ENCODE results near the gene GNB1.

Gene GNB1

DNA sequence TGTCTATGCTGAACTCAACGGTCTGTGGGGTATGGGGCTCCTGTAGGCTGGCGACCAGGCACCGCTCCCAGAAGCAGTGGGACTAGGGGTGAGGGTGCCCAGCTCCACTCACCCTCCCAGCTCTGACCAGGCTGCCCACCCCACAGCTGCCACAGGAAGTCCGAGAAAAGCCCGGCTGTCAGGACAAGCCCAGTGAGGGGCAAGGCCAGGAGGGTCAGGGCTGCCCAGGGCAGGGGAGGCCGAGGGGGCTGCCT lies 31.7 kb upstream of the GNB1 start:
- no peak for DNase-seq

DNA sequence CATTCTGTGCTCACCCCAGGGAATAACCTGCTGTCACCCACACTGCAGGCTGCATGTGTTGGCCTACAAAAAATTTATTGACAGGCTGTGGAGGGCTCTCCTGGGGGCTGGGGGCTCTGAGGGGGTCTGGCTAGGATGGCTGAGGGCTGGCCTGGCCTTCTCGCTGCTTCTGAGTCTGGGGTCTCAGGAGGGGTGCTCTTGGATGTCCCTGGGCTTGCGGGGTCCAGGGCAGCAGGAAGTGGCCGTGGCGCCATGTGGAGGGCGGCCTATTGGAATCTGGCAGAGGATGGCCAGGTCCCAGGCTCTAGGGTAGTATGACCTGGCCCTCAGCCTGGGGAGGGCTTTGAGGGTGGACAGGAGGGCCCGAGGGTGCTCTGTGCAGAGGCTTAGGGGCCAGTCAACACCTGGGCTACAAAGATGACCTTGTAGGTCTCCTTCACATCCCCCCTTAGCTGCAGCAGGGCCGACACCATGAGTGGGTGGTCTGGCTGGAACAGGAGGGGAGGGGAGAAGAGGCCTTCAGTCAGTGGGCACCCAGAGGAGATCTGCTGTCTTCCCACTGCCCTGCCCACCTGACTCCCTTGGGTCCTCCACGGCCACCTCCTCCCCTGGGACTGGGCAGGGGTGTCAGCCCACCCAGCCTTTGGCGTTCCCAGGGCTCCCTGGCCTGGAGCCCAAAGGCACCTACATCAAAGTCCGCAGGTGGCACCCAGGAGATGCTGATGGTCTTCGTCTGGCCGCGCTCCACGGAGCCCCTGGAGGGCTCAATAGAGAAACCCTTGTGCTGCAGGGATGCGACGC lies 31.2 kb upstream of the GNB1 start:
- DNase-seq: no peak

DNA sequence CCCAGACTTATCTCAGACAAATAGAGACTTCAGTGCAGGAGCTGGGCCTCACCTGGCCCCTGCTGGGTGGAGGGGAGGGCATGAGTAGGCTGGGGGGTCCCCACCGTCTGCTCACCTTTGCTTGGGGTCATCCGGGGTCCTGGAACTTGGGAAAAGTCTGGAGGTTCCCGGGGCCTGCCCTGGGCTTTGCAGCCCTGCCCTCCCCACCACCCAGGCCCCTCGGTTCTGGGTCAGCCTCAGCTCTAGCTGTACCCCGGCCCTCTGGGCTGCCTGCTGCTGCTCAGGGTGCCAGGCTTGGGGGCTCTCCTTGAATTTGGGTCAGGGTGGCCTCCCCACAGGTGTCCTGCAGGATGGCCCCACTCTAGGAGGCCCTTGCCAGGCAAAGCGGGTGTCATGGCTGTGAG lies 30.6 kb upstream of the GNB1 start:
- DNase-seq: no peak

DNA sequence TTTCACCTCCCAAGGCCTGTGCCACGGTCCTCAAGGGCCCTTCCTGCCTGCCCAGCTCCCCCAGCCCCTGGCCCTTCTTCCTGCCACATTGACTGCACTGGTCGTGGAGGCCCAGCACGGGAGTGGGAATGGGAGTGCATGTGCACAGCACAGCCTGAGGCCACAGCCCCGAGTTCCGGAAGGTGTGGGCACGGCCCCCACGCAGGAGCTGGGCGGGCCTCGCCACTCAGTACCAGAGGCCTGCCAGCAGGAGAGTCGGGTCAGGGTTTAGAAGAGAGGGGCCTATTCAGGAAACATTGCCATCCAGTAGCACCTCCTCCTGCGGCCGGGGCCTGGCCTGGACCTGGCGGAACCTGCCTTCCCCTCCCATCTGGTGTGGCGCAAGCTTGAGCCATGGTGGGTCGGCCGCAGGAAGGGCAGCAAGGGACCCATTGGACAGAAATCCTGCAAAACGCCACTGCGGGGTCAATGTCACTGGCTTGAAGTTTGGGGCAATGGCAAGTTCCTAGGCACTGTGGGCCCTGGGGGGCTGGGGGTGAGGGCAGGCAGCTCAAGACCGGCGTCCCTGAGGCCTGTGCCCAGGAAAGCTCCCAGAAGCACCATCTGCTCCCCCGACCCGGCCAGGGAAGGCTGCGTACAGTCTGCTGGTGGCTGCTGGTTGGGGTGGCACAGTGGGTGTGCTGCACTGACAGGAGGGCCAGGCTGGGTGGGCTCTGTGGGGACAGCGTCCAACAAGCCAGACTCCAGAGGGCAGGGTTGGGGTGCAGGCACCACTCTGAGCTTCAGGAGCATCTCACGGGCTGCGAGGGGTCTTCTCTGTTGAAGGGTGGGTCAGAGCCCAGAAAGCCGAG lies 29.9 kb upstream of the GNB1 start:
- DNase-seq: no peak

DNA sequence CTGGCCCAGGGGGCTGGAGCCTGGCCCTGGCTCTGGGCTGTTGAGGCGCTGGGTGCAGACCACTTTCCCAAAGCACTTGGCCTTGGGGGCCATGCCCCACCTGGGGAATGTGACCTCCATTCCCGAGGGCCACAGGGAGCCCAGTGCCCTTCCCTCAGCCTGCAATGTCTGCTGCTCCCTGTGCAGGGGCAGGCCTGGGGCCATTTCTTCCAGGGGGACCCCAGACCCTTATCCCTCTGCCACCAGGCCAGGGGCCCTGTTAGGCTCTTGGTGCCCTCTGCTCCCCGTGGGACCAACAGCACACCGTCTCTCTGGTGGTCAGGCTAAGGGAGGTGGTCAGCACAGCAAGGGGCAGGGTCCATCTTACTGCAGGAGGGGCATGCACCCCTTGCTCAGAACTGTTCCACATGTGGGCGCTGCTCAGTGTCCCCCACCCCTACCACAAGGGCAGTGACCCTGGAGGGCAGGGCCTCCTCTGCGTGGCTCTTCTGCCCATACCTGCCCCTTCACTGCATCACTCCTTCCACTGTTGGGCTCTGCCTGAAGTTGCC lies 29.2 kb upstream of the GNB1 start:
- no peak for DNase-seq

DNA sequence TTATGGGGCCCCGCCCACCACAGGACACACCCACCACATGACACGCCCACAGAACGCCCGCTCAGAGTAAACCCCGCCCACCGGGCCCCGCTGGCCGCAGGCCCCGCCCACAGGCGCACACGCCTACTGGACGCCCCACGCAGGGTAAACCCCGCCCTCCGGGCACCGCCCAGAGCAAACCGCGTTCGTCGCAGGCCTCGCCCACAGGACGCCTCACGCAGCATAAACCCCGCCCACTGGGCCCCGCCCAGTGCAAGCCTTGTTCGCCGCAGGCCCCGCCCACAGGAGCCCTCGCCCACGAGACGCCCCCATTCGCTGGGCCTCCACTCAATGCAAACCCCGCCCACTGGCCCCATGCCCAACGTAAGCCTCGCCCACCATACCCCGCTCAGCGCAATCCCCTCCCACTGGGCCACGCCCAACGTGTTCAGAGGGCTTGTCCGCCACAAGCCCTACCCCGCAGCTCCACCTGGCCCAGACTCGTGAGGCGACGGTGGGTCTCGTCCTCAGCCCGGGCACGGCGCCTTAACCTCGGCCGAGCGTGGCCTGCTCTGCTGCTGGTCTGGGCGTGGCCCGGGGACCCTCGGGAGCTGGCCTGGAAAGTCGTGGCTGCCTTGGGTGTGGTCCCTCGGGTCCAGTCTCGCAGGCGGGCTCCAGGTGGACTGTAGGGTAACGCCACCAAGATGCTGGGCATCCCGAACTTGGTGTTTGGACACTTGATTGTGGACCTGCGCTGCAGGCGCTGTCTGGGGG lies 28.6 kb upstream of the GNB1 start:
- DNase-seq: peak; percentile 98 to 99

DNA sequence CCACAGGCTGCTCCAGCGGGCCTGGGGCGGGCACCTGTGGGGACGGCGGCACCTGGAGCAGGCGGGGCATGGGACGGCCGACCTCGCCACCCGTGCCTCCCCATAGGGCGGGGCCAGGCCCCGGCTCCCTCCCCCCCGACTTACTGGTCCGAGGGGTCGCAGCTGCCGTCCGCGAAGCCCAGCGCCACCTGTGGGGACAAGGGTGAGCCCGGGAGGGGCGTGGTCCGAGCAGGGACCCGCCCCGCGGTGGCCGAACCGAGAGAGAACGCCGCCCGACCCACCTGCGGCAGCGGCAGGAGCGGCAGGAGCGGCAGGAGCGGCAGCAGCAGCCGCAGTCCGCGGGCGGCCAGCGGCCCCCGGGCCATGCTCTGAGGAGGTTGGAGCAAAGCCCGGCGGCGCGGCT lies 28.0 kb upstream of the GNB1 start, which contains the start of gene TMEM52:
TMEM52 (minus strand) TSS at position 379 of the 403 bp plus-strand sequence; CDS start at position 365, 14 bp downstream.
- DNase-seq: no peak

DNA sequence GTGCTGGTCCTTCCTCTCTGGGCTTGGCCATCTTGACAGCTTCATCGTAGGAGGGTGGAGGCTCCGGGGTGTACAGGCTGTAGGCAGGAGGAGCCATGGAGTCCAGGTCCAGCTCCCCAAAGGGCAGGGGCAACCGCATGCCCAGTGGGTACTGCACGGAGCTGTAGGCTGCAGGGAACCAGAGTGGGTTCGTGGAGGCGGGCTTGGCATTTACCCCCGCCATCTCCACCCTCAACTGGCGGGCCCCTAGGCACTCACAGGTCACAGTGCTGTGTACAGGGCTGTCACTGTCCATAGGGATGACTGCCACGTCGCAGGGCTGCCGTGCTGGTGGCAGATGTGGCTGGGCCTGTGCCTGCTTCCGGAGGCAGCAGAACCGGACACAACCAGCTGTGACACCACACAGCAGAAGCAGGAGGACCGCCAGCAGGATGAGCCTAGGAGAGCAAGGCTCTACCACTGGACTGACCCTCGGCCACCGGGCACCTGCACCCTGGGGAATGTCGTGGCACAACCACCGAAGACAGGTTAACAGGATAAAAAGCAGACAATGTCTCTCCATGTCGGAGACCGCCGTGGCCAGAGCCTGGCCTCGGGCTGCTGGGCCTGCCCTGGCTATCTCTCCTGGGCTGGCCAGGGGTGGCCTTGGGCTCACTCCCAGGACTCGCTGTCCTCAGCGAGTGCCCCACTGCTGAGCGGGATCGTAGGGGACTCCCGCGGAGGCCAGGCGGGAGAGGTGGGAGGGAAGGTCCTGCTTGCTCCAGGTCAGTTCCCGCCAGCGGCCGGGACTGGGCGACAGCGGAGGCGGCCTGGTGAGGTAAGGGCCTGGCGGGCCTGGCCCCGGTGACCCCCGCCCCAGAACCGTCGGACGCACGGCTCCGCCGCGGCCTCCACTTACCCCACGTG lies 27.4 kb upstream of the GNB1 start:
- no peak for DNase-seq

DNA sequence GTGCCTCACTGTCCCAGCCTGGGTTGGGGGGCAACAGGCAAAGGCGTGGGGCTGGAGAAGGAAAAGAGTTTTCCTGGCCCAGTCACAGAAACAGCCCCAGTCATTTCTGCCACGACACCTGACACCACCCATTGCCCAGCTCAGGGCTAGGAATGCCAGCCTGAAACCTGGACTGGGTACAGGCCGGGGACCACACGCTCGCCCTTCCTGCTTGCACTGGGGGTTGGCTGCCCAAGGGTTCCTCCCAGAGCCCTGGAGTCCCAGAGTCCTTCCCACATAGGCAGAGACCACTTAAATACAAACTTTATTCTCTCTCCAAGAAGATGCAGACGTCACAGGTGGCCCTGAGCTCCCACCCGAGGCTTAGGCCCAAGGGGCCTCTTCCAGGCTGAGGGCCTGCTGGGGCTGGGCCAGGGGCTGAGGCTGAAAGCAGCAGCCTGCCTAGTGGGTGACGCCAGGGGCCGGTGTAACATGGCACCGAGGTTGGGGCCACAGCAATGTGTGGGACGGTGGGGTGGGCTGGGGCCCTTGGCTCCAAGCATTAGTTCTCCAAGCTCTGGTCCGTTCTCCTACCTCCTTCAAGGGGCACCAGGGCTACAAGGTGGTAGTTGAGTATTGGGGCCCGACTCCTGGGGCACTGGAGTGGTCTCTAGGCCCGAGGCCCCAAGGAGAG lies 26.6 kb upstream of the GNB1 start:
- DNase-seq: no peak

DNA sequence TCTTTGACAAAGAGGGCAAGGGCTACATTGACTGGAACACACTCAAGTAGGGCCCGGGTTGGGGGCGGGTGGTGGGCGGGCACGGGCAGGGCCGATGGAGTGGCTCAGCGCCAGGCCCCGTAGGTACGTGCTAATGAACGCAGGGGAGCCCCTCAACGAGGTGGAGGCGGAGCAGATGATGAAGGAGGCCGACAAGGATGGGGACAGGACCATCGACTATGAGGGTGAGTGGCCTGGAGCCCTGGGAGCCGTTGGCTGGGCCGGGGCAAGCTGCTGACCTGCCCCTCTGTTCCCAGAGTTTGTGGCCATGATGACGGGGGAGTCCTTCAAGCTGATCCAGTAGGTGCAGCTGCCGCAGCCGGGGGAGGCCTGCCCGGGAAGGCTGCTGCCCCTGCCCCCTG lies 26.0 kb upstream of the GNB1 start:
- DNase-seq: no peak

DNA sequence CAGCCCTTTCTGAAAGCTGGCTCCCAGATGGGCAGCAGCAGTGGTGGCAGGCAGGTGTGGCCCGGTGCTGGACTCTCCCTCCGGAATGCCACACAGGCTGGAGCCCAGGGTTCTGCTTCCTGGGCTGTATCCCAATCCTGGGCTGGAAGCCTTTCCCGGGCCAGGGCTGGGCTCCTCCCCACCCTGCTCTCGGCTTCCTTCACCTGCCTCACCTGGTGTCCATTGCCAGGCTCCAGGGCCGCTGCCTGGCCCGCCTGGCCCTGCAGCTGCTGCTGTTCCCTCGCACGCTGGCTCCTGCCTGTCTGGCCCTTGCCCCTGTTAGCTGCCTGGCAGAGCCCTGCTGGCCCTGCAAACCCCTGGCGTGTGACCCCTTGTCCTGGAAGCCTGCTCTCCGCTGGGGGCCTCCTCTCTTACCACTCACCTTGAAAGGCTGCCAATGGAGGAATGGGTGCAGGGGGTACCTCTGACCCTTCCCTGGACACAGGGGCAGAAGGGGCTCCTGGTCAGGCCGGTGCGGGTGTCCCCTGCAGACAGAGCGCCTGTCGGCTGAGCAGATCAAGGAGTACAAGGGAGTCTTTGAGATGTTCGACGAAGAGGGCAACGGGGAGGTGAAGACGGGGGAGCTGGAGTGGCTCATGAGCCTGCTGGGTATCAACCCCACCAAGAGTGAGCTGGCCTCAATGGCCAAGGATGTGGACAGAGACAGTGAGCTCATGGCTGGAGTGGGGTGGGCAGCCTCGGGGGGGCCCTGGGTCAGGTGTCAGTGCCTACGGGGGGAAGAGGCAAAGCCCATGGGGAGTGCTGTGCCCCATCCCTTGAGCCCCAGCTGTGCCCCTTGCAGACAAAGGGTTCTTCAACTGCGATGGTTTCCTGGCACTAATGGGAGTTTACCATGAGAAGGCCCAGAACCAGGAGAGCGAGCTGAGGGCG lies 25.3 kb upstream of the GNB1 start:
- no peak for DNase-seq

DNA sequence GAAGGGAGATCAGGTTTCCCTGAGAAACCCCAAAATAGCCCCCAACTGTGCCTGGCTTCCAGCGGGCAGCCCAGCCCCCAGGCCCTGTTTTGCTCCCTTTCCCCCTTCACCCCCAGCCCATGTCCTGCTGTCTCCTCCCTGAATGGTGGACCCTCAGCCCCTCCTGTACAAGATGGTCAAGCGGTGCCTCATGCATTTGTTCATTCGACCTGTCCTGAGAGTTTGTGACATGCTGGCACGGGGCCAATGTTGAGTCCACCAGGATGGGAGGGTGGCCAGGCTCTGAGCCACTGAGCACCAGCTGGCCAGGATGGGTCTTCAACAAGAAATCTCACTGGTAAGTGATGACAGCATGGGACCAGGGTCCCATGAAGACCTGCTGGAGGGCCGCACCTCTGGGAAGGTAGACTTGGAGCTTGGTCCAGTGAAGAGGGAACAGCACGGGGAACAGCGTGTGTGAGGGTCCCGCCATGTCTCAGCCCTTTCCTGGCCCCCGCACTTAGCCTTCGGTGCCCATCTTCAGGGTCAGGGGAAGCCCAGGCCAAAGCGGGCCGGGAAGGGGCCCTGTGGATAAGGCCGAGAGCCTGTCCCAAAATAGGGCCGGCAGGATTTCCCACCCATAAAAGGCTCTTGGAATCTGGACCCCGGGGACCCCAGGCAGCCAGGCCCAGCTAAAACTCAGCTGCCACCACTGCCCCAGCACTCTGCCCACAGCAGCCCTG lies 24.2 kb upstream of the GNB1 start, which contains the start of gene CALML6:
CALML6 (plus strand) TSS at position 290 of the 722 bp plus-strand sequence; CDS start at position 311, 21 bp downstream.
- DNase-seq: no peak

DNA sequence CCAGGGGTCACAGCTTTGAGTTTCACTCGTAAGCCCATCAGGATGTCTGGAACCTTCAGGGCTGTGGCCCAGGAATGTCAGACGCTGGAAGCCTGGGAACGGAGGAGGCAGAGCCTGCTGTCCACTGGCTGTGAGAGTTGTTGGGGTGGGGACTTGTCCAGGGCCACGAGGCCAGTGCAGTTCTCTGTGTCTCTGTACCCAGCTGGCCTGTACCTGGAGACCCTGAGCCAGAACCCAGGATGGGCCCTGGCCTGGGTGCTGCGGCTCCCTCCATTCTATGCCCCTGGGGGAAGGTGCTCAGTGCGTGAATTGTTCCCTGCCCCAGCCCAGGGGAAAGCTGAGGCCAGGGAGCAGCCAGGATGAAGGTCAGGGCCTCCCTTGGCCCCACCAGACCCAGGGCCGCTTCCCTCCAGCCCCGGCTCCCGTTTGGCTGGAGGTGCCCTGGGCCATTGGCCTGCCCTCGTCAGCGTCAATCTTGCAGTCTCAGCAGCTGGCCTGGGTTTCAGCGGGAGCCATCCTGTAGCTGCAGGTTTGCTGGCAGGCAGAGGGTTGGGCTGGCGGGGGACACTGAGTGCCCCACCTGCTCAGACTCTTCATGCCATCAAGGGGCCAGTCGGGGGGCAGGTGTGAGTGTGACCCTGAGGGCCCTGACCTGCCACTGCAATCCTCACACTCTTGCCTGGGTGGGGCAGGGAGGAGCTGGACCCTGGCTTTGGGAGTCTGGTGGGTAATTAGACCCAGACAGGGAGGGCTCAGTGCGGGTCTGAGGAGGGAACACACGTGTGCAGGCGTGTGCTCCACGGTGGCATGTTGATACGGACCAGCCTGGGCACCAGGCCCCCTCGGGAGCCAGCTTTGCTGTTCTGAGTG lies 23.4 kb upstream of the GNB1 start:
- no peak for DNase-seq

DNA sequence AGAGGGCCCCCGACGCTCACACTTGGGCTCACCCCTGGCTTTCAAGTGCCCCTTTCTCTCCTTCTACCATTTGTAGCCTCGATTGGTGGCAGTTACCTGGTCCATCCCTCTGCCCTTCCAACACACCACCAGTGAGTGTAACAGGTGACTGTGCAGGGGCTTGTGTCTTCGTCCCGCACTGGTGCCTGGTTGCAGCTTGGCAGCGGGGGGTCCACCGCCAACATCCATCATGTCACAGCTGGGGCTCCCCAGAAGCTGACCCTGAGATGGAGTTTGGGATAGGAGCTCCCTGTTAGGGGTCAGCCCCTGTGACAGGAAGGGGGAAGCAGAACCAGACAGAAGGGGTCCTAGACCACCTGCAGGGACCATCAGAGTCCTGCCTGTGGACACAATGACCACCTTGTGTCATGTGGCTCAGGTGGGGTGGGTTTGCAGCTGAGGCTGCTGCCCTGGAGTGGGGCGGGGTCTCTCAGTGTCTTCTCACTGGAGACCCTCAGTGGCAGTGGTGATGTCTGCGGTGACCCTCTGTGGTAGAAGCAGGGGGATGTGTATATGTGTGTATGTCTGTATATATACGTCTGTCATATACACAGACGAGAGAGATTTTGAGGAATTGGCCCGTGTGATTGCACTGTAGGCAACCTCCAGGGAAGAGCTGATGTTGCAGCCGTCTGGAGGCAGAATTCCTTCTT lies 20.6 kb upstream of the GNB1 start:
- no peak for DNase-seq

DNA sequence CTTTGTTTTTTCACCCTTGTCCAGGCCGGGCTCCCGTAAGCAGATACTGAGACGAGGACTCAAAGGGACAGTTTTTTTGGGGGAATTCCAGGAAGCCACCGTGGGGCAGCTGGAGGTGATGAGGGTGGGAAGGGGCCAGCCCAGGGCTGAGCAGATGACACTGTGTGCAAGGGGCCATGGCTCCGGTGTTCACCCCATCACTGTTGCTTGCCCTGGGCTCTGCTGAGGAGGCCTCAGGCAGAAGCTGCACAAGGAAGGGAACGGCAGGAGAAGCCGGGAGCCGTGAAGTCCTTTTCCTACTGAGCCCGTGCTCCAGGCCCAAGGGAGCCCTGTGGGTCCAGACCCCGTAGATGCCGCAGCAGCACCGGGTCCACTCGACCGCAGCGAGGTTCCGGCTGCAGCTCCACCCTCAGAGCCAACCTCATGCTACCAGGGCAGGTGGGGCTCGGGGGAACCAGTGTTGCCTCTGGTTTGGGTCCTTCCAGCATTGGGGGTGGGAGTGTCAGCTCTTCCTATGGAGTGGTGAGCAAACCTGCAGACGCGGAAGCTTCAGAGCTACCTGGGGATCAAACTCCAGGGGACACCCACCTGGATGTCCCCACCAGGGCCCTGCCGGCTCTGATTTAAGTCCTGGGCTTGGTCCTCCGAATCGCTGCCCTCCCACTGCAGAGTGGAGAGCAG lies 19.9 kb upstream of the GNB1 start:
- DNase-seq: no peak

DNA sequence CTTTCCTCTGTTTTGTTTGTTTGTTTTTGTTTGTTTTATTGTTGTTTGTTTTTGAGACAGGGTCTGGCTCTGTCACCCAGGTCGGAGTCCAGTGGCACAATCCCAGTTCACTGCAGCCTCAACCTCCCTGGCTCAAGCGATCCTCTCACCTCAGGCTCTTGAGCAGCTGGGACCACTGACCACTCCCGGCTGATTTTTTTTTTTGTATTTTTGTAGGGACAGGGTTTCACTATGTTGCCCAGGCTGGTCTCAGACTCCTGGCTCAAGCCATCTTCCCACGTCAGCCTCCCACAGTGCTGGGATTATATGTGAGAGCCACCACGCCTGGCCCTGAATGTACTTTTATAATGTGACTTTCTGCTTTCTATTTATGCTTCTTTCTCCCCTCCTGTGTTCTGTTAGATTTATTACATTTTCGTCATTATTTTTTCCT lies 19.2 kb upstream of the GNB1 start:
- DNase-seq: no peak

DNA sequence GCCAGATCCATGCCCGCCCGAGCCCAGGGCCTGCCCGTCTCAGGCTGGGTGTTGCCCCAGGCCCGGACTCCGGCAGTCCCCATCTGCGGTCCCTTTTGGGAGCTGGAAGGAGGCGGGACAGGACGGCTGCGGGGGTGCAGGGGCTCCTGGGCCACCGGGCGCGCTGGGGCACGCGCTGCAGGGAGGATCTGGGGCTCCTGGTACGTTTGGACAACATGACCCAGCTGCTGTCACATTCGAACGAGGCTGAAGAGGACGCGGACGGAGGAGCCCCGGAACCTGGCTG lies 17.6 kb upstream of the GNB1 start:
- DNase-seq: no peak

Measured in stimulated activated CD4-positive, alpha-beta T cell treated with anti-CD3 and anti-CD28 coated beads, Interleukin-4, amount 100 ng/mL, for 4 hours (primary cell).